GM18498 (cell line): ENCODE data around the gene PLEK.
"Not testable (repeated sequence)": the region's sequence is repeated elsewhere in the genome, so short reads cannot be mapped to it uniquely, and the experiment has no call there.

Source experiments
- ATAC-seq: cut with Tn5 transposase; IDR thresholded peaks from one replicate; pipeline ENCODE4 v1.9.1; 2021; ENCODE audit warnings: mild to moderate bottlenecking, moderate library complexity; ENCODE audit not compliant: unreplicated experiment

Gene PLEK

GRCh38 chr2:68438455-68439303 is 73.6 kb downstream of the PLEK start:
- ATAC-seq = no peak

GRCh38 chr2:68441179-68441993 is 76.3 kb downstream of the PLEK start:
- ATAC-seq = peak; percentile 97

- ATAC-seq = no peak
Measured at GRCh38 chr2:68441994-68442322, 76.9 kb downstream of the PLEK start.

GRCh38 chr2:68446425-68446824 is 81.3 kb downstream of the PLEK start:
- ATAC-seq = not testable (repeated sequence)
